Activated naive CD4-positive, alpha-beta T cell treated with Interleukin-2 at 50 U/mL for 16 hours (primary cell): Measurements from ENCODE around the gene CPNE7.
"Not testable (repeated sequence)": the region's sequence is repeated elsewhere in the genome, so short reads cannot be mapped to it uniquely, and the experiment has no call there.

Experiments
- DNase-seq: peaks from one replicate; pipeline ENCODE4 v3.0.0-alpha.2; 2020

The CPNE7 gene

GRCh38 chr16:89586218-89586617 is 10.7 kb downstream of the CPNE7 start:
- no peak for DNase-seq

GRCh38 chr16:89586853-89587252 is 11.3 kb downstream of the CPNE7 start:
- no peak for DNase-seq

GRCh38 chr16:89587676-89588075 is 12.1 kb downstream of the CPNE7 start:
- not testable (repeated sequence) for DNase-seq

- DNase-seq = no peak
Measured at GRCh38 chr16:89588413-89589109, 13.0 kb downstream of the CPNE7 start.

- no peak for DNase-seq
Measured at GRCh38 chr16:89589241-89589926, 13.8 kb downstream of the CPNE7 start.

GRCh38 chr16:89593841-89594240 is 18.3 kb downstream of the CPNE7 start:
- peak; percentile 48 for DNase-seq

GRCh38 chr16:89595330-89596060 is 19.9 kb downstream of the CPNE7 start:
- no peak for DNase-seq

- no peak for DNase-seq
Measured at GRCh38 chr16:89596061-89596689, 20.6 kb downstream of the CPNE7 start.

- no peak for DNase-seq
Measured at GRCh38 chr16:89596957-89597649, 21.5 kb downstream of the CPNE7 start.

GRCh38 chr16:89598199-89598598 is 22.6 kb downstream of the CPNE7 start:
- no peak for DNase-seq

- peak; percentile 34 for DNase-seq
Measured at GRCh38 chr16:89599451-89599858, 23.9 kb downstream of the CPNE7 start.

- DNase-seq = no peak
Measured at GRCh38 chr16:89599902-89600301, 24.3 kb downstream of the CPNE7 start.

GRCh38 chr16:89600427-89600826 is 24.9 kb downstream of the CPNE7 start:
- DNase-seq = no peak

- DNase-seq = no peak
Measured at GRCh38 chr16:89600956-89601355, 25.4 kb downstream of the CPNE7 start.

- no peak for DNase-seq
Measured at GRCh38 chr16:89601906-89602272, 26.3 kb downstream of the CPNE7 start.

GRCh38 chr16:89602273-89602951 is 26.9 kb downstream of the CPNE7 start:
- DNase-seq = peak; percentile 74

GRCh38 chr16:89602952-89603590 is 27.5 kb downstream of the CPNE7 start:
- no peak for DNase-seq

GRCh38 chr16:89604764-89605163 is 29.2 kb downstream of the CPNE7 start:
- no peak for DNase-seq

GRCh38 chr16:89605186-89605970 is 29.8 kb downstream of the CPNE7 start:
- no peak for DNase-seq

GRCh38 chr16:89606006-89606405 is 30.4 kb downstream of the CPNE7 start:
- no peak for DNase-seq

- DNase-seq = no peak
Measured at GRCh38 chr16:89607453-89607852, 31.9 kb downstream of the CPNE7 start.
